Fibroblast of the aortic adventitia (primary cell): ENCODE measurements around the gene CALY. TPM values are rescaled to one million over a fixed set of nuclear protein-coding genes. Genes with fewer than 3 reads are reported as not detected.

ENCODE experiments used
- DNase-seq: peaks from one replicate; pipeline ENCODE4 v3.0.0-alpha.2; 2010; ENCODE audit warnings: low read depth
- H3K4me3 ChIP-seq: 2 replicates; pipeline ENCODE4 v1.5.1; 2011; ENCODE audit warnings: low read depth, mild to moderate bottlenecking, control low read depth, low read length, moderate library complexity
- total RNA-seq: library from RNA; depleted of rRNA; stranded (reverse); fragments of >200 nt; gene quantifications from 2 replicates; pipeline ENCODE4 v1.2.3, GENCODE V29; 2012; ENCODE audit warnings: low replicate concordance
- TF ChIP-seq, protein P1 (sequence below): IDR thresholded peaks from 2 replicates; pipeline ENCODE4 v1.5.1; 2011; ENCODE audit warnings: mild to moderate bottlenecking, low read length, control low read depth, inconsistent platforms; ENCODE audit not compliant: insufficient read depth

The CALY gene
- total RNA-seq, 1 donor: not detected

- DNase-seq: no peak
- no peak overlapping the region for H3K4me3 ChIP-seq
- TF ChIP-seq, protein P1, sequence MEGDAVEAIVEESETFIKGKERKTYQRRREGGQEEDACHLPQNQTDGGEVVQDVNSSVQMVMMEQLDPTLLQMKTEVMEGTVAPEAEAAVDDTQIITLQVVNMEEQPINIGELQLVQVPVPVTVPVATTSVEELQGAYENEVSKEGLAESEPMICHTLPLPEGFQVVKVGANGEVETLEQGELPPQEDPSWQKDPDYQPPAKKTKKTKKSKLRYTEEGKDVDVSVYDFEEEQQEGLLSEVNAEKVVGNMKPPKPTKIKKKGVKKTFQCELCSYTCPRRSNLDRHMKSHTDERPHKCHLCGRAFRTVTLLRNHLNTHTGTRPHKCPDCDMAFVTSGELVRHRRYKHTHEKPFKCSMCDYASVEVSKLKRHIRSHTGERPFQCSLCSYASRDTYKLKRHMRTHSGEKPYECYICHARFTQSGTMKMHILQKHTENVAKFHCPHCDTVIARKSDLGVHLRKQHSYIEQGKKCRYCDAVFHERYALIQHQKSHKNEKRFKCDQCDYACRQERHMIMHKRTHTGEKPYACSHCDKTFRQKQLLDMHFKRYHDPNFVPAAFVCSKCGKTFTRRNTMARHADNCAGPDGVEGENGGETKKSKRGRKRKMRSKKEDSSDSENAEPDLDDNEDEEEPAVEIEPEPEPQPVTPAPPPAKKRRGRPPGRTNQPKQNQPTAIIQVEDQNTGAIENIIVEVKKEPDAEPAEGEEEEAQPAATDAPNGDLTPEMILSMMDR: no peak
Observed at GRCh38 chr10:133359554-133359971, 22.9 kb upstream of the CALY start.

GRCh38 chr10:133358925-133359310, 22.2 kb upstream of the CALY start:
- TF ChIP-seq, protein P1: no peak
- DNase-seq: no peak
- no peak overlapping the region for H3K4me3 ChIP-seq

GRCh38 chr10:133358162-133358924, 21.6 kb upstream of the CALY start:
- DNase-seq: no peak
- H3K4me3 ChIP-seq: no peak overlapping the region
- TF ChIP-seq, protein P1: no peak

DNA sequence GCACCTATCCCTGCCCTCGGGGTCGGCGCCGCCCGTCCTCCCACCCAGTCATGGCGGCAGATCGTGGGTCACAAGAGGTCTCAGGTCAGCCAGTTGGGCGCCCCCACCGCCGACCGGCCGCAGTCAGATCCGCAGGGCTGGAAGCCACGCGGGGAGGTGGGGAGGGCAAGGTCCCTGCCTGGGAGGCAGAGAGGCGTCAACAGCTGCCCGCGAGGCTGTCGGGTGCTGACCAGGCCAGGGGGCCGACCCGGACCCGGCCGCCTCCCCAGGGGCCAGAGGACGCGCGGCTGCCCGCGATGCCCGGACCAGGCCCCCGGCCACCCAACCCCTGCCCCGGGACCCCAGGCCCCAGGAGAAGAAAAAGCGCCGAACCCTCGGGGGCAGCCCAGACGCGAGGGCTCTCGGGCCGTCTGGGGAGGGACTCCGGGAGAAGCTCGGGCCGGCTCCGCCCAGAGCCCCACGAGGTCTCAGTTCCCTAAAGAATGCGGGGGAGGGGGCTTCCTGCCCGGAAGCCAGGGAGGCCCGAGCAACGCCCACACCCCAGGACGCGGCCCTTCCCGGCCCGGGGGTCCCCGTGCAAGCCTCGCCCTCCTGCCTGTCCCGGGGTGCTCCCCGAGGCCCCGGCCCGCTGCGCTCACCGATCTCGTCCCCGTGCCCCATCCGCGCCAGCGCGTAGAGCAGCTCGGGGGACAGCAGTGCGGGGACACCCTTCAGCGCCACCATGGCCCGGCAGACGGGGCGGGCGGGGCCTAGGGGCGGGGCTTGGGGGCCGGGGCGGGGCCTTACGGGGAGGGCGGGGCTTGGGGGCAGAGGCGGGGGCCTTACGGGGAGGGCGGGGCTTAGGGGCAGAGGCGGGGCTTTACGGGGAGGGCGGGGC, 20.8 kb upstream of the CALY start, which contains the start of gene FUOM:
Gene FUOM, minus strand, starts transcription at position 735 of the 877 bp plus-strand sequence. Its CDS starts 12 bp downstream, at position 723.
- TF ChIP-seq, protein P1: no peak
- DNase-seq: peak; percentile 13
- peak within 1 kb of the TSS; percentile 67 for H3K4me3 ChIP-seq

DNA sequence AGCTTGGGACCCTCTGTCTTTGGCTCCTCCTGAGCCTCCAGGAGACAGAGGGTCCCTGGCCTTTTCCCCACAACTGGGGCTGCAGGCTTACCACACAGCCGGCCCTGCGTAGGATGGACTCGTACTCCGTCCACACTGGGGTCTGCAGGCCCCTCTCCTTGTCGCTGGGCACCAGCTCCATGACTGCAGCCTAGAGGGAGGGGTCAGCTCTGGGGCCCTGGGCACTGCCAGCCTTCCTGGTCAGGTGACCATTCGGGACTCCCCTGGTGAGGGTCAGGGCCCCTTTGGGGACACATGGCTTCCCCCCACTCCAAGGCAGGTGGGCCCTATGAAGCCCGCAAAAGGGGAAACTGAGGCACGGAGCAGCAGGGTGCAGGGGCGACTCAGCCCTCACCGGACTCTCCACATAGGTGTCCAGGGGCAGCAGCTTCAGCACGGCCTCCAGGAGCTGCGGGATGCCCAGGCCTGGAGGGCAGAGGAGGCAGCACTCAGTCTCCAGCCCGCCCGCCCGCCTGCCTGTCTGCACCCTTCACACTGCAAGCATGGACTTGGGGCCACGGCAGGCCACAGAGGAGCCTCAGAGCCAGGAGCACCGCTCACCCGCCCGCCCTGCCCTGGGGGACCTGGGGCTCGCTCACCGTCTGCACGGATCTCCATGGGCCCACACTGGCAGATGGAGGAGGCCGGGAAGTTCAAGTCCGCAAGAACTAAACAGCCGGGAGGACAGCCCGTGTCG, 20.0 kb upstream of the CALY start:
- TF ChIP-seq, protein P1: no peak
- peak overlapping the region; percentile 67 for H3K4me3 ChIP-seq
- no peak for DNase-seq

- TF ChIP-seq, protein P1: no peak
- no peak for DNase-seq
- no peak overlapping the region for H3K4me3 ChIP-seq
Observed at GRCh38 chr10:133355991-133356390, 19.3 kb upstream of the CALY start.
